ENCODE data around the gene CNNM2.

The CNNM2 gene

GRCh38 chr10:103077491-103078308, 159.6 kb downstream of the CNNM2 start:
- DNase-seq, result no peak

- DNase-seq, result no peak
Observed at GRCh38 chr10:103078309-103078615, 160.2 kb downstream of the CNNM2 start.

- DNase-seq, result no peak
Observed at GRCh38 chr10:103078676-103079075, 160.6 kb downstream of the CNNM2 start.

DNA sequence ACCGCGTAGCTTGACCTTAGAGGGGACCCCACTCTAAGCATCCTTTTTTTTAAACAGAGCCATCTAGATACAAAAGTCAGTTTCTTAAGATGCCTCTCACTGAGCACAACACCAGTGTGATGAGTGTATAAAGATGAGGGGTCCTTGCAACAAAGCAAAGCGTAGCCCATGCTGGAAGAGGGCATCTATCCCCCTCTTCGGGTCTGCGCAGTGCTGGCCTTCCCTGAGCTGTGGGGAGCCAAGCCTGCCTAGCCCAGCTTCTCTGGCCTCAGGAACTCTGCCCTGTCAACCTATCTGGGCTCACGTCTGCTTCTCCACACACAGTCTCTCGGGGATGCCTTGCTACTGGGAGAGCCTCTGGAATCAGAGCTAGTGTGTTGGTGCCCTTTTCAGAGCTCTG, 161.0 kb downstream of the CNNM2 start:
- DNase-seq, result no peak

GRCh38 chr10:103079946-103080345, 161.9 kb downstream of the CNNM2 start:
- no peak for DNase-seq

- no peak for DNase-seq
Observed at GRCh38 chr10:103080891-103081581, 162.9 kb downstream of the CNNM2 start.

DNA sequence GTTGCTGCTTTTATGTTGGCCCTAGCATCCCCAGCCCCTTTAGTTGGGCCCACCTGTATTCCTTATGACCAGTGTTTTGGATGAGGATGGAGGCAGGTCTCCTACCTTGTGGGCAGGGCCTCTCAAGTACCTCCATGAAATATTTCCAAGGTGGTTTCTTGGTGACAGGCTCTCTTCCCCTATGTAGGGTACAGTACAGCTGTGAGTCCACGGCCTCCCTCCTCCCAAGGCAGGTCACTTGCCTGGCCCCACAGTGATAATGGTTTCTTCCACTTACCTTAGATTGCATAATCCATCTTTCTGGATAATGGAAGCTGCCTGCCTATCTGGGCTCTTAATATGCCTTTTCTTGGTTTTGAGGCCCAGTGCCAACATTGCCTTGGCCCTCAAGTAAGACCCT, 164.6 kb downstream of the CNNM2 start:
- no peak for DNase-seq

GRCh38 chr10:103083266-103083976, 165.3 kb downstream of the CNNM2 start:
- DNase-seq, result no peak

- no peak for DNase-seq
Observed at GRCh38 chr10:103083977-103084320, 165.9 kb downstream of the CNNM2 start.

- no peak for DNase-seq
Observed at GRCh38 chr10:103086261-103086660, 168.2 kb downstream of the CNNM2 start.

GRCh38 chr10:103086799-103087198, 168.7 kb downstream of the CNNM2 start:
- DNase-seq, result no peak

GRCh38 chr10:103089493-103089892, 171.4 kb downstream of the CNNM2 start:
- no peak for DNase-seq

DNA sequence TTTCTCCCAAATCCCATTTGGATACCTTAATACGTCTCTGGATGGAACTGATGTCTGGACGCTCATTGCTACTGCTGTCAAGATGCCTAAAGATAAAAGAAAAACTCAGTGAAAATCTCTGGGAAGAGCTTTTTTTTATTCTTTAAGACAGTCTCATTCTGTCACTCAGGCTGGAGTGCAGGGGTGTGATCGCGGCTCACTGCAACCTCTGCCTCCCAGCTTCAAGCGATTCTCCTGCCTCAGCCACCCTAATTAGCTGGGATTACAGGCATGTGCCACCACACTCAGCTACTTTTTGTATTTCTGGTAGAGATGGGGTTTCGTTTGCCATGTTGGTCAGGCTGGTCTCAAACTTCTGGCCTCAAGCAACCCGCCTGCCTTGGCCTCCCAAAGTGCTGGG, 172.8 kb downstream of the CNNM2 start:
- no peak for DNase-seq

- DNase-seq, result no peak
Observed at GRCh38 chr10:103095005-103095404, 176.9 kb downstream of the CNNM2 start.

- DNase-seq, result no peak
Observed at GRCh38 chr10:103096130-103096529, 178.0 kb downstream of the CNNM2 start.

DNA sequence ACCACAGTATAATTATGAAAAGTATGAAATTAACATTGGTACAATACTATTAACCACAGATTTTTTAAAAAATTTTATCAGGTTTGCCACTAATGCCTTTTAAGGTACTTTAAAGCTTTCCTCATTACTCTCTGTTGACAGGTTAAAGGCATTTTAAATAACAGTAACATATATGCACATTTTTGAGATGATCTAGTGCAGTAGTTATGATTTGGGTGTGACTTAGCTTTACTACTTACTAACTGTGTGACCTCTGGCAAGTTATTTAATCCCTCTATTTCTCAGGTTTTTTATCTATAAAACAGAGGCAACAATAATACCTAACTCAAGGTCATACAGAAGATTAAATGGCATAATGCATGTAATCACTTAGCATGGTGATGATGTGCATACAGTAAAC, 180.1 kb downstream of the CNNM2 start:
- DNase-seq, result no peak

DNA sequence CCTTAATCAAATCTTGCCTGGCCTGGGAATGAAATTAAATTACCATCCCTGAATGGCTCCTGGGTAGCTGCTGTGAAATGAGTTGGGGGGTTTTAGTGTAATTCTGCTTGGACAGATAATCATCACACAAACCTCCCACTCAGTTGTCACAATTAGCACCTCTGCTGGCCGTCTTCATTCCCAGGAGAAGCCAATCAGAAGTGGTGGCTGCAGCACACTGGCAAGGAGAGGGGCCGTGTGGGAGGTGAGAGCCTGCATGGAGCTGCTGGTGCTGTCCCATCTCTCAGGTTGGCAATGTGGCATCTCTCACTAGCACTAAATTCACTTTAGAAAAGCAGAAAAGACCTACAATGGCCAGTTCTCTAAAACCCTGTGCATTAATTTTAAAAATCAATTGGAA, 182.5 kb downstream of the CNNM2 start:
- DNase-seq, result no peak

- DNase-seq, result no peak
Observed at GRCh38 chr10:103102195-103102594, 184.1 kb downstream of the CNNM2 start.

GRCh38 chr10:103103989-103104388, 185.9 kb downstream of the CNNM2 start:
- DNase-seq, result no peak

- DNase-seq, result no peak
Observed at GRCh38 chr10:103104721-103105120, 186.6 kb downstream of the CNNM2 start.

DNA sequence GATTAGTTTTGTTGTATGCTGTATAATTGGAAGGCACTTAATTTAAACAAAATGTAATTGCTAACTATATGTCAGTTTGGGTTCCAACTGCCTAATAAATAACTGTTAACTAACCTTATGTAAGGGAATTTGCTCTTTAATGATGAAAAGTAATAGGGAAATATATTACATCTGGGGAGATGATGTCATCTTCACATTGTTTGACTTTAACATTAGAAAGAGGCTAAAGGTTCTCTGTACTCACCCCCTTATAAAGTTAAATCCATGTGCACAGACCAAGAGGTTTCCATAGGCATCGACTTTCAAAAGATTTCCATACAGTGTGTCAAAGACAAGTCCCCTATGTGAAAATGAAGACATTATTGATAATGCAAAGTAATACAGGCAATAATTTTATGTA, 187.4 kb downstream of the CNNM2 start:
- DNase-seq, result no peak

- DNase-seq, result no peak
Observed at GRCh38 chr10:103106539-103106938, 188.4 kb downstream of the CNNM2 start.

DNA sequence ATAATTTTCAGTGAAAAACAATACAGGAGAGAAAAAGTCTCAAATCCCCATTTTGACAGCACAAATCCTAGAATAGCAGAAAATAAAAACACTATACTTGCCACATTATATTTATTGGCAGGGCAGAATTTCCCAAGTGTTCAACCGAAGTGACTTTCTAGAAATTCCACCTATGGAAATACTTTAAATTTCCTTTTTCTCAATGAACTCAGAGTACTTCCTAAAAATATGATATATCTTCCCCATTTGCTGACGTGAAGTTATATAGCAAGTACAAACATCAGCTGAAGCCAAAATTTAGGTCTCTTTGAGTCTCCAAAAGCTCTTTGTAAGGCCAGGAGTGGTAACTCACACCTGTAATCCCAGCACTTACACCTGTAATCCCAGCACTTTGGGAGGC, 191.7 kb downstream of the CNNM2 start:
- no peak for DNase-seq

DNA sequence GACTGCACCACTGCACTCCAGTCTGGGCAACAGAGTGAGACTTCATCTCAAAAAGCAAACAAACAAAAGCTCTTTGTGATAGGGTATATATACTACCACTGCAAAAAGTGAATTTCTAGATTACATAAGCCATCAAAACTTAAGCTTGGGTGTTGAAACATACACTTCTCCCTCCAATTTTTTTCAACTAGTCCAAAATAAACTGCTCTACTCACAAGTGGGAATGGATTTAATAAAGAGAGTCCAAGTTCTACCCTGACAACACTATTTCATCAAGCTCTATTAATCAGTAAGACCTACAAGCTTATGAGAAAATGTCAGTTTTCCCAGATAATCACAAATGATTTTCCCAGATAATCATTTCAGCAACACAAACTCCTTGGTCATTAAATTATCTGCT, 192.3 kb downstream of the CNNM2 start:
- DNase-seq, result no peak
